GM12872 (cell line): ENCODE measurements around the gene PTRH1.

Source experiments
- CTCF ChIP-seq: IDR thresholded peaks from 3 replicates; pipeline ENCODE4 v1.5.1; 2011; ENCODE audit warnings: low read depth, mild to moderate bottlenecking, low read length, moderate library complexity; ENCODE audit not compliant: insufficient read depth

PTRH1 gene

DNA sequence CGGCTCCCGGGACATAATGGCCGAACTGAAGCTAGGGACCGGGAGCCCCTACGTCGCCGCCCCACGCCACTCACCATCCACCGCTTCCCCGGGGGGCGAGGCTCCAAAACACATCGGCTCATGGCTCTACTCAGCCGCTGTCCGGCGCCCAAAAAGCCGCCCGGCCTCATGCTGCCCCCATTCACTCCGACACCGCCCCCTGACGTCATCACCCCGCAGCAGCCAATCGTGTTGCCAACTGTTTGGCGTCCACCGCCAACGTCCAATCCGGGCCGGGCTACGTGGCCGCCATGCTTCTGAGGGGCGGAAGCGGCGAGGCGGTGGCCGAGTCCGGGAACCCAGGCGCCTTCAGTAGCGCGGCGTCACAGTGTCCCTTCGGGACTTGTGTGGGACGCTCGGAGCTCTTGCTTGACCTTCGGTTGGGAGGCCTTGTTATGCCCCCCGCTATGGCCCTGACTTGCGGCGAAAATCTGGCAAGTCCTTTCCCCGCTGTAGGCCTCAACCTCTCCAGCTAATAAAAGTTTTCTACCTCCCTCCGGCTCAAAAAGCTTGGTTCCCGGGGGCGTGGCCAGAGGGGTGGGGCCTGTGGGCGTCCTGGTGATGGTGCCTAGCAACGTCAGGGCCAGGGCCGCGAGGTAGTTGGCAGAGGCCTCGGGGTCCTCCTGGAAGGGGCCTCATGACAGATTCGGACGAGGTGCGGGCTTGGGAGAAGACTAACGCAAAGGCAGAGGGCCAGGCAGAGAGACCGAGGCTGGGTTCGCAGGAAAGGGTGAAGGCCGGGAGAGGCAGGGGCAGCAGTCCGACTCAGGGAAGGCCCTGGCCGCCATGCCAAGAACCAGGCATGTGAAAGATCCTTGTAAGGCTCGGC, at the start of gene PTRH1, which contains the start of gene TTC16:
TSS of gene PTRH1 (minus strand) at position 194 of the 868 bp plus-strand sequence. CDS start at position 170, 24 bp downstream.
TSS of gene TTC16 (plus strand) at position 610 of the 868 bp plus-strand sequence. CDS start at position 677, 67 bp downstream.
- TF ChIP-seq CTCF = no peak

DNA sequence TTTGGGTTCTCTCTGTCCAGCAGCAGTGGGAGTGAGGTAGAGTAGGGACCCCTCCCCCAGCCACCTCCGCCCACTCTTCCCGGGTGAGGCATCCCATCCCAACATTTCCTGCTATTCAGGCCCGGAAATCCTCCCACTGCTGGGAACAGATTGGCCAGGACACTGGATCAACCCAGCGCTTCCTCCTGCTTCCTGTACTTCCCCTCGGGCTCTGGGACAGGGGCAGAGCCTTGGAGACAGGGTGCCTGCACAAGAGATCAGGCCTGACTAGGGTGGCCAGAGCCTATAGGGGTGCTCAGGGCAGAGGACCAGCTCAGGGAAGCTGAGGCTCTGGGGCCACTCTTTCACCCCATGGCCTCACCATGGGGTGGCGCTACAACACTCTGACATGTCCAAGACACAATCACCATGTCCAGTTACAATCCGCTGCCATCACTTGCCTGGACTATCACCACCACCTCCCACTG, 48.5 kb upstream of the PTRH1 start:
- peak; percentile 56 for TF ChIP-seq CTCF

DNA sequence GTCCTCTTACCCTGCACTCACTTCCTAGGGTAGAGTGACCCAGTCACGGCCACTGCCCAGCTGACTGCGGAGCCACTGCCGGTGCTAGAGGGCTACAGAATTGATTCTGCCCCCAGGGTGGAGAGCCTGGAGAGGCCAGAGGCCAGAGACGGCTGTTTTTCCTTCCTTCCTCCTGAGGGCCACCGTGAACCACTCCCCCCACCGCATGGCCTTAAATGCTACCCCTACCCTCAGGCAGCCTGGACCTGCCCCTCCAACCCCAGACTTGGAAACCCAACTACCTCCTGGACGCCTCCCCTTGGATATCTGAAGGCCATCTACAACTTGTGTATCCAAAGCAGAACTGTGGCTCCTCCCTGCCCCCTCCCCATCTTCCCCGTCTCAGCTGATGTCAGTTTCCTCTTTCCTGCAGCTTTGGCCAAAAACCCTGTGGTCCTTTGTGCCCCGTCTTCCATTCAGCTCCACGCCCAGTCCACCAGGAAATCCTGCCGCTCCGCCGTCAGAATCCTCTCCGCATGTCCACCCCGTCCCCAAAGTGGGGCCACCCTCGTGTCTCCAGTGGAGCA, 46.7 kb upstream of the PTRH1 start:
- no peak for TF ChIP-seq CTCF

DNA sequence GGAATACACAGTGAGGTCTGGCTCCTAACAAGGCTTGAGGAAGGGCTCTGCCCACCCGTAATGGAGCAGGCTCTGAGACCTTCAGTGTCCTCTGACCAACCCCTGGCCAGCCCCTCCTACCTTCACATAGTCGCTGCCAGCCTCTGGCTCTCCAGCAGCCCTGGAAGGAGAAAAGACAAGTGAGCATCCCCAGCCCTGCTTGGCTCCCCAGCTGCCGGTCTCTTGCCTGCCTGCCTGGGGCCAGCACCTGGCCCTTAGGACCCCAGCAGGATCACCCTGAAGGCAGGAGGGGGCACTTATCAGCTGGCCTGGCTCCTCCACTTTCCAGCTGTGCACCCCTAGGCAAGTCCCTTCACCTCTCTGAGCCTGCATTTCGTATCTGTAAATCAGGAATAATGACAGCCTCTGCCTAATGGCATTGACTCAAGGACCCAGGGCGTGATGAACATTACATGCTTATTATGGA, 46.1 kb upstream of the PTRH1 start:
- no peak for TF ChIP-seq CTCF

DNA sequence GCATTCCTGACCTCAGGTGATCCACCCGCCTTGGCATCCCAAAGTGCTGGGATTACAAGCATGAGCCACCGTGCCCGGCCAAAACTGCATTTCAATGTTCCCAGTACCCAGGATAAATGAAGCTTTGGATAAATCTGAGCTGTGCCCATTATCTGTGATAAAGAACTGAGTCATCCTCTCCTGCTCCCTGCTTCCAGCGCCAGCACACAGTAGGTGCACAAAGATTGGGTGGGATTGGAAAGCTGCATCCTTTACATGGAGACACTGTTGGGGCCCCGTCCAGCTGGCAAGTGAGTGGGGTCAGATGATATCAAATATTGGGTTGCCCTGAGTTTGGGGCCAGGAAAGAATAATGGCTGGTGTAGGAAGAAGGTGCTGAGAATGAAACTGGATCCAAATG, 45.6 kb upstream of the PTRH1 start:
- no peak for TF ChIP-seq CTCF

GRCh38 chr9:127758843-127759242, 43.4 kb upstream of the PTRH1 start:
- TF ChIP-seq CTCF = no peak

GRCh38 chr9:127756233-127756632, 40.8 kb upstream of the PTRH1 start:
- no peak for TF ChIP-seq CTCF
